ENCODE results near the gene ELF2. TPM values are rescaled to one million over a fixed set of nuclear protein-coding genes. Genes with fewer than 3 reads are reported as not detected.

Gene ELF2
- total RNA-seq, 1 experiment from 2014 or later, result 44.6 TPM

DNA sequence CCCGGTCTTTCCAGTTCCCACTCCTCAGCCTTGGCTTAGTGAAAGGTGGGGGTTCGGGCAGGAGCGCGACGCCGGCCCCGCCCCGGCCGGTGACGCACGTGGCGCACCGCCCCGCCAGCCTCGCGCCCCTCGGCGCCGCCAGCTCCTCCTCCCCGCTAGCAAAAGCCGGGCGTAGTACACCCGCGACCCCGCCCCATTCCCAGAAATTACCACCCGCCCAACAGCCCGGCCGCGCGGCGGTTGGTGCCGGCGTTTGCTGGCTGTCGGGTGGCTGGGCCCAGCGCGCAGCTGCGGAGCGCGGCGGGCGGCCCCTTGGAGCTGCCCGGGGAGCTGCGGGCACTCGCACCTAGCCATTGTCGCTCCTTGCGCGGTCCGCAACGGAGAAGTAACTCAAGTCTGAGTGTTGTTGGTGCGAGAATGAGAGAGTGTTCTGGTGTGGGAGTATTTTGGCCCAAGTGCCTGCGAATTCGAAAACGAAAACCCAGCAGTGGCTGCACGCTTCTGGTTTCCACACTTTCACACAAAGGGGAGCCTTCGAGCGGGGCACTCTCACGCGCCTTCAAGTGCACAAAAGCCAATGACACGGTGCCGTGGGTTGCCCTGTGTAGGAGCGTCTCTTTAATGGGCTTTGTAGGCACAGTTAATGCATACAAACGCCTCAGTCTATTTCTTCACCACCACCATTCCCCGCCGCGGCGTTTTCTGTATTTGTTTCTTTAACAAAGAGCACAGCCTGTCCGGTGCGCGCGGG is 1.0 kb upstream of the ELF2 start:
- ChIA-PET POLR2A (interaction anchor here (0.8 to 4.9 kb wide), 17 partner anchors 10 to 283 kb away, joined by 3 to 59 read pairs (median 4); partner anchors contain the start of genes MGARP, NAA15 and NDUFC1), CTCF (interaction anchor here (0.7 to 5.6 kb wide), 7 partner anchors 11 to 307 kb away, joined by 3 to 40 read pairs (median 5); partner anchors contain the start of gene NAA15)
- Mint-ChIP-seq H3K4me1 (peaks cover 31% of the 10 kb centered on the region), H3K4me3 (peak overlapping the region; percentile 77), H3K27ac (peak overlapping the region; percentile 98), H3K27me3 (ENCODE audit: low read depth) (peaks cover 19% of the 10 kb centered on the region), H3K36me3 (no peaks in the 10 kb centered on the region), H3K9me3 (no peaks in the 10 kb centered on the region)
- DNase-seq (ENCODE audit: low spot score) (peak; percentile 96), ATAC-seq (peak; percentile 72)
- TF ChIP-seq NFE2L1 (CRISPR knock-in tag; IDR thresholded peaks at IDR 0.05) (peak; percentile 25), ZBTB21 (CRISPR knock-in tag; IDR thresholded peaks at IDR 0.05; ENCODE audit: borderline replicate concordance) (peak; percentile 48; the same call in 1 of the 2 replicates), TP53 (CRISPR knock-in tag; IDR thresholded peaks at IDR 0.05) (peak; percentile 70; the same call in 1 of the 2 replicates), CREM (CRISPR knock-in tag; IDR thresholded peaks at IDR 0.05) (0 out of 2 replicates have a peak, but pooled peaks have one; percentile 17), NFATC4 (CRISPR knock-in tag; IDR thresholded peaks at IDR 0.05) (no peak), ZNF423 (CRISPR knock-in tag; IDR thresholded peaks at IDR 0.05) (peak; percentile 98), GABPB1 (CRISPR knock-in tag; IDR thresholded peaks at IDR 0.05) (peak; percentile 21; the same call in 1 of the 2 replicates), TEAD1 (CRISPR knock-in tag; IDR thresholded peaks at IDR 0.05) (peak; percentile 29; the same call in 1 of the 2 replicates)
- TF ChIP-seq, protein P1, sequence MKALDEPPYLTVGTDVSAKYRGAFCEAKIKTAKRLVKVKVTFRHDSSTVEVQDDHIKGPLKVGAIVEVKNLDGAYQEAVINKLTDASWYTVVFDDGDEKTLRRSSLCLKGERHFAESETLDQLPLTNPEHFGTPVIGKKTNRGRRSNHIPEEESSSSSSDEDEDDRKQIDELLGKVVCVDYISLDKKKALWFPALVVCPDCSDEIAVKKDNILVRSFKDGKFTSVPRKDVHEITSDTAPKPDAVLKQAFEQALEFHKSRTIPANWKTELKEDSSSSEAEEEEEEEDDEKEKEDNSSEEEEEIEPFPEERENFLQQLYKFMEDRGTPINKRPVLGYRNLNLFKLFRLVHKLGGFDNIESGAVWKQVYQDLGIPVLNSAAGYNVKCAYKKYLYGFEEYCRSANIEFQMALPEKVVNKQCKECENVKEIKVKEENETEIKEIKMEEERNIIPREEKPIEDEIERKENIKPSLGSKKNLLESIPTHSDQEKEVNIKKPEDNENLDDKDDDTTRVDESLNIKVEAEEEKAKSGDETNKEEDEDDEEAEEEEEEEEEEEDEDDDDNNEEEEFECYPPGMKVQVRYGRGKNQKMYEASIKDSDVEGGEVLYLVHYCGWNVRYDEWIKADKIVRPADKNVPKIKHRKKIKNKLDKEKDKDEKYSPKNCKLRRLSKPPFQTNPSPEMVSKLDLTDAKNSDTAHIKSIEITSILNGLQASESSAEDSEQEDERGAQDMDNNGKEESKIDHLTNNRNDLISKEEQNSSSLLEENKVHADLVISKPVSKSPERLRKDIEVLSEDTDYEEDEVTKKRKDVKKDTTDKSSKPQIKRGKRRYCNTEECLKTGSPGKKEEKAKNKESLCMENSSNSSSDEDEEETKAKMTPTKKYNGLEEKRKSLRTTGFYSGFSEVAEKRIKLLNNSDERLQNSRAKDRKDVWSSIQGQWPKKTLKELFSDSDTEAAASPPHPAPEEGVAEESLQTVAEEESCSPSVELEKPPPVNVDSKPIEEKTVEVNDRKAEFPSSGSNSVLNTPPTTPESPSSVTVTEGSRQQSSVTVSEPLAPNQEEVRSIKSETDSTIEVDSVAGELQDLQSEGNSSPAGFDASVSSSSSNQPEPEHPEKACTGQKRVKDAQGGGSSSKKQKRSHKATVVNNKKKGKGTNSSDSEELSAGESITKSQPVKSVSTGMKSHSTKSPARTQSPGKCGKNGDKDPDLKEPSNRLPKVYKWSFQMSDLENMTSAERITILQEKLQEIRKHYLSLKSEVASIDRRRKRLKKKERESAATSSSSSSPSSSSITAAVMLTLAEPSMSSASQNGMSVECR (CRISPR knock-in tag; IDR thresholded peaks at IDR 0.05; ENCODE audit: borderline replicate concordance), result peak; percentile 81; the same call in 1 of the 2 replicates
- TF ChIP-seq, protein P2, sequence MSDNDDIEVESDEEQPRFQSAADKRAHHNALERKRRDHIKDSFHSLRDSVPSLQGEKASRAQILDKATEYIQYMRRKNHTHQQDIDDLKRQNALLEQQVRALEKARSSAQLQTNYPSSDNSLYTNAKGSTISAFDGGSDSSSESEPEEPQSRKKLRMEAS (CRISPR knock-in tag; IDR thresholded peaks at IDR 0.05), result peak; percentile 73; the same call in 1 of the 2 replicates
- TF ChIP-seq, protein P3, sequence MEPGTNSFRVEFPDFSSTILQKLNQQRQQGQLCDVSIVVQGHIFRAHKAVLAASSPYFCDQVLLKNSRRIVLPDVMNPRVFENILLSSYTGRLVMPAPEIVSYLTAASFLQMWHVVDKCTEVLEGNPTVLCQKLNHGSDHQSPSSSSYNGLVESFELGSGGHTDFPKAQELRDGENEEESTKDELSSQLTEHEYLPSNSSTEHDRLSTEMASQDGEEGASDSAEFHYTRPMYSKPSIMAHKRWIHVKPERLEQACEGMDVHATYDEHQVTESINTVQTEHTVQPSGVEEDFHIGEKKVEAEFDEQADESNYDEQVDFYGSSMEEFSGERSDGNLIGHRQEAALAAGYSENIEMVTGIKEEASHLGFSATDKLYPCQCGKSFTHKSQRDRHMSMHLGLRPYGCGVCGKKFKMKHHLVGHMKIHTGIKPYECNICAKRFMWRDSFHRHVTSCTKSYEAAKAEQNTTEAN (CRISPR knock-in tag; IDR thresholded peaks at IDR 0.05), result peak; percentile 15; the same call in 1 of the 2 replicates
- TF ChIP-seq, protein P4, sequence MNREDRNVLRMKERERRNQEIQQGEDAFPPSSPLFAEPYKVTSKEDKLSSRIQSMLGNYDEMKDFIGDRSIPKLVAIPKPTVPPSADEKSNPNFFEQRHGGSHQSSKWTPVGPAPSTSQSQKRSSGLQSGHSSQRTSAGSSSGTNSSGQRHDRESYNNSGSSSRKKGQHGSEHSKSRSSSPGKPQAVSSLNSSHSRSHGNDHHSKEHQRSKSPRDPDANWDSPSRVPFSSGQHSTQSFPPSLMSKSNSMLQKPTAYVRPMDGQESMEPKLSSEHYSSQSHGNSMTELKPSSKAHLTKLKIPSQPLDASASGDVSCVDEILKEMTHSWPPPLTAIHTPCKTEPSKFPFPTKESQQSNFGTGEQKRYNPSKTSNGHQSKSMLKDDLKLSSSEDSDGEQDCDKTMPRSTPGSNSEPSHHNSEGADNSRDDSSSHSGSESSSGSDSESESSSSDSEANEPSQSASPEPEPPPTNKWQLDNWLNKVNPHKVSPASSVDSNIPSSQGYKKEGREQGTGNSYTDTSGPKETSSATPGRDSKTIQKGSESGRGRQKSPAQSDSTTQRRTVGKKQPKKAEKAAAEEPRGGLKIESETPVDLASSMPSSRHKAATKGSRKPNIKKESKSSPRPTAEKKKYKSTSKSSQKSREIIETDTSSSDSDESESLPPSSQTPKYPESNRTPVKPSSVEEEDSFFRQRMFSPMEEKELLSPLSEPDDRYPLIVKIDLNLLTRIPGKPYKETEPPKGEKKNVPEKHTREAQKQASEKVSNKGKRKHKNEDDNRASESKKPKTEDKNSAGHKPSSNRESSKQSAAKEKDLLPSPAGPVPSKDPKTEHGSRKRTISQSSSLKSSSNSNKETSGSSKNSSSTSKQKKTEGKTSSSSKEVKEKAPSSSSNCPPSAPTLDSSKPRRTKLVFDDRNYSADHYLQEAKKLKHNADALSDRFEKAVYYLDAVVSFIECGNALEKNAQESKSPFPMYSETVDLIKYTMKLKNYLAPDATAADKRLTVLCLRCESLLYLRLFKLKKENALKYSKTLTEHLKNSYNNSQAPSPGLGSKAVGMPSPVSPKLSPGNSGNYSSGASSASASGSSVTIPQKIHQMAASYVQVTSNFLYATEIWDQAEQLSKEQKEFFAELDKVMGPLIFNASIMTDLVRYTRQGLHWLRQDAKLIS (CRISPR knock-in tag; IDR thresholded peaks at IDR 0.05; ENCODE audit: borderline replicate concordance), result no peak
- TF ChIP-seq, protein P5, sequence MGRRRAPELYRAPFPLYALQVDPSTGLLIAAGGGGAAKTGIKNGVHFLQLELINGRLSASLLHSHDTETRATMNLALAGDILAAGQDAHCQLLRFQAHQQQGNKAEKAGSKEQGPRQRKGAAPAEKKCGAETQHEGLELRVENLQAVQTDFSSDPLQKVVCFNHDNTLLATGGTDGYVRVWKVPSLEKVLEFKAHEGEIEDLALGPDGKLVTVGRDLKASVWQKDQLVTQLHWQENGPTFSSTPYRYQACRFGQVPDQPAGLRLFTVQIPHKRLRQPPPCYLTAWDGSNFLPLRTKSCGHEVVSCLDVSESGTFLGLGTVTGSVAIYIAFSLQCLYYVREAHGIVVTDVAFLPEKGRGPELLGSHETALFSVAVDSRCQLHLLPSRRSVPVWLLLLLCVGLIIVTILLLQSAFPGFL (CRISPR knock-in tag; IDR thresholded peaks at IDR 0.05; ENCODE audit: borderline replicate concordance), result no peak
- TF ChIP-seq, protein P6, sequence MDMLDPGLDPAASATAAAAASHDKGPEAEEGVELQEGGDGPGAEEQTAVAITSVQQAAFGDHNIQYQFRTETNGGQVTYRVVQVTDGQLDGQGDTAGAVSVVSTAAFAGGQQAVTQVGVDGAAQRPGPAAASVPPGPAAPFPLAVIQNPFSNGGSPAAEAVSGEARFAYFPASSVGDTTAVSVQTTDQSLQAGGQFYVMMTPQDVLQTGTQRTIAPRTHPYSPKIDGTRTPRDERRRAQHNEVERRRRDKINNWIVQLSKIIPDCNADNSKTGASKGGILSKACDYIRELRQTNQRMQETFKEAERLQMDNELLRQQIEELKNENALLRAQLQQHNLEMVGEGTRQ (CRISPR knock-in tag; IDR thresholded peaks at IDR 0.05), result peak; percentile 76
- TF ChIP-seq, protein P7, sequence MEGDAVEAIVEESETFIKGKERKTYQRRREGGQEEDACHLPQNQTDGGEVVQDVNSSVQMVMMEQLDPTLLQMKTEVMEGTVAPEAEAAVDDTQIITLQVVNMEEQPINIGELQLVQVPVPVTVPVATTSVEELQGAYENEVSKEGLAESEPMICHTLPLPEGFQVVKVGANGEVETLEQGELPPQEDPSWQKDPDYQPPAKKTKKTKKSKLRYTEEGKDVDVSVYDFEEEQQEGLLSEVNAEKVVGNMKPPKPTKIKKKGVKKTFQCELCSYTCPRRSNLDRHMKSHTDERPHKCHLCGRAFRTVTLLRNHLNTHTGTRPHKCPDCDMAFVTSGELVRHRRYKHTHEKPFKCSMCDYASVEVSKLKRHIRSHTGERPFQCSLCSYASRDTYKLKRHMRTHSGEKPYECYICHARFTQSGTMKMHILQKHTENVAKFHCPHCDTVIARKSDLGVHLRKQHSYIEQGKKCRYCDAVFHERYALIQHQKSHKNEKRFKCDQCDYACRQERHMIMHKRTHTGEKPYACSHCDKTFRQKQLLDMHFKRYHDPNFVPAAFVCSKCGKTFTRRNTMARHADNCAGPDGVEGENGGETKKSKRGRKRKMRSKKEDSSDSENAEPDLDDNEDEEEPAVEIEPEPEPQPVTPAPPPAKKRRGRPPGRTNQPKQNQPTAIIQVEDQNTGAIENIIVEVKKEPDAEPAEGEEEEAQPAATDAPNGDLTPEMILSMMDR (IDR thresholded peaks at IDR 0.05), result no peak
- TF ChIP-seq, protein P8, sequence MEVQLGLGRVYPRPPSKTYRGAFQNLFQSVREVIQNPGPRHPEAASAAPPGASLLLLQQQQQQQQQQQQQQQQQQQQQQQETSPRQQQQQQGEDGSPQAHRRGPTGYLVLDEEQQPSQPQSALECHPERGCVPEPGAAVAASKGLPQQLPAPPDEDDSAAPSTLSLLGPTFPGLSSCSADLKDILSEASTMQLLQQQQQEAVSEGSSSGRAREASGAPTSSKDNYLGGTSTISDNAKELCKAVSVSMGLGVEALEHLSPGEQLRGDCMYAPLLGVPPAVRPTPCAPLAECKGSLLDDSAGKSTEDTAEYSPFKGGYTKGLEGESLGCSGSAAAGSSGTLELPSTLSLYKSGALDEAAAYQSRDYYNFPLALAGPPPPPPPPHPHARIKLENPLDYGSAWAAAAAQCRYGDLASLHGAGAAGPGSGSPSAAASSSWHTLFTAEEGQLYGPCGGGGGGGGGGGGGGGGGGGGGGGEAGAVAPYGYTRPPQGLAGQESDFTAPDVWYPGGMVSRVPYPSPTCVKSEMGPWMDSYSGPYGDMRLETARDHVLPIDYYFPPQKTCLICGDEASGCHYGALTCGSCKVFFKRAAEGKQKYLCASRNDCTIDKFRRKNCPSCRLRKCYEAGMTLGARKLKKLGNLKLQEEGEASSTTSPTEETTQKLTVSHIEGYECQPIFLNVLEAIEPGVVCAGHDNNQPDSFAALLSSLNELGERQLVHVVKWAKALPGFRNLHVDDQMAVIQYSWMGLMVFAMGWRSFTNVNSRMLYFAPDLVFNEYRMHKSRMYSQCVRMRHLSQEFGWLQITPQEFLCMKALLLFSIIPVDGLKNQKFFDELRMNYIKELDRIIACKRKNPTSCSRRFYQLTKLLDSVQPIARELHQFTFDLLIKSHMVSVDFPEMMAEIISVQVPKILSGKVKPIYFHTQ (CRISPR knock-in tag; IDR thresholded peaks at IDR 0.05), result 0 out of 2 replicates have a peak, but pooled peaks have one; percentile 42

All from WTC11 (cell line).